GM12874 (cell line): ENCODE results near the gene FMN1.
A peak's percentile ranks its signal among the peaks of the same experiment; 100 is the strongest.

Experiments
- CTCF ChIP-seq: IDR thresholded peaks from 2 replicates; pipeline ENCODE4 v1.5.1; 2011; ENCODE audit warnings: low read depth, mild to moderate bottlenecking, control low read depth, low read length, moderate library complexity; ENCODE audit not compliant: insufficient read depth

FMN1 gene

GRCh38 chr15:32998182-32998581 is 196.3 kb downstream of the FMN1 start:
- TF ChIP-seq CTCF: no peak

GRCh38 chr15:32994810-32995424 is 199.6 kb downstream of the FMN1 start:
- TF ChIP-seq CTCF: peak; percentile 10; the same call in 1 of the 2 replicates

- no peak for TF ChIP-seq CTCF
These were observed 201.2 kb downstream of the FMN1 start for GRCh38 chr15:32993285-32993684.

- TF ChIP-seq CTCF: no peak
These were observed 202.8 kb downstream of the FMN1 start for GRCh38 chr15:32991619-32992111.

- TF ChIP-seq CTCF: no peak
These were observed 204.4 kb downstream of the FMN1 start for GRCh38 chr15:32990071-32990470.

- TF ChIP-seq CTCF: no peak
These were observed 207.4 kb downstream of the FMN1 start for GRCh38 chr15:32987067-32987466.

- no peak for TF ChIP-seq CTCF
These were observed 208.4 kb downstream of the FMN1 start for GRCh38 chr15:32986147-32986546.
